ENCODE data around the gene ISCU.

The ISCU gene

GRCh38 chr12:108596854-108597558 lies 34.6 kb downstream of the ISCU start:
- Mint-ChIP-seq H3K4me1 (peaks cover 30% of the 10 kb centered on the region), H3K4me3 (peak overlapping the region; percentile 70), H3K9me3 (no peaks in the 10 kb centered on the region), H3K36me3 (ENCODE audit: low read depth) (no peaks in the 10 kb centered on the region), H3K27me3 (ENCODE audit: low read depth, poor library complexity) (no peaks in the 10 kb centered on the region), H3K27ac (no peak overlapping the region)
- no peak for DNase-seq
- TF ChIP-seq, protein P1, sequence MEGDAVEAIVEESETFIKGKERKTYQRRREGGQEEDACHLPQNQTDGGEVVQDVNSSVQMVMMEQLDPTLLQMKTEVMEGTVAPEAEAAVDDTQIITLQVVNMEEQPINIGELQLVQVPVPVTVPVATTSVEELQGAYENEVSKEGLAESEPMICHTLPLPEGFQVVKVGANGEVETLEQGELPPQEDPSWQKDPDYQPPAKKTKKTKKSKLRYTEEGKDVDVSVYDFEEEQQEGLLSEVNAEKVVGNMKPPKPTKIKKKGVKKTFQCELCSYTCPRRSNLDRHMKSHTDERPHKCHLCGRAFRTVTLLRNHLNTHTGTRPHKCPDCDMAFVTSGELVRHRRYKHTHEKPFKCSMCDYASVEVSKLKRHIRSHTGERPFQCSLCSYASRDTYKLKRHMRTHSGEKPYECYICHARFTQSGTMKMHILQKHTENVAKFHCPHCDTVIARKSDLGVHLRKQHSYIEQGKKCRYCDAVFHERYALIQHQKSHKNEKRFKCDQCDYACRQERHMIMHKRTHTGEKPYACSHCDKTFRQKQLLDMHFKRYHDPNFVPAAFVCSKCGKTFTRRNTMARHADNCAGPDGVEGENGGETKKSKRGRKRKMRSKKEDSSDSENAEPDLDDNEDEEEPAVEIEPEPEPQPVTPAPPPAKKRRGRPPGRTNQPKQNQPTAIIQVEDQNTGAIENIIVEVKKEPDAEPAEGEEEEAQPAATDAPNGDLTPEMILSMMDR (IDR thresholded peaks at IDR 0.05), result no peak

GRCh38 chr12:108597559-108598471 lies 35.4 kb downstream of the ISCU start, which contains the start of gene TMEM119:
TSS of gene TMEM119 (minus strand) at chr12:108598084. CDS start at chr12:108592383, 5,701 bp downstream.
- Mint-ChIP-seq H3K9me3 (no peaks in the 10 kb centered on the region), H3K4me3 (peak within 1 kb of the TSS; percentile 70), H3K27me3 (ENCODE audit: low read depth, poor library complexity) (no peaks in the 10 kb centered on the region), H3K36me3 (ENCODE audit: low read depth) (no peaks in the 10 kb centered on the region), H3K4me1 (peaks cover 33% of the 10 kb centered on the region), H3K27ac (no peak within 1 kb of the TSS)
- TF ChIP-seq, protein P1 (IDR thresholded peaks at IDR 0.05), result no peak
- DNase-seq, result peak; percentile 47

DNA sequence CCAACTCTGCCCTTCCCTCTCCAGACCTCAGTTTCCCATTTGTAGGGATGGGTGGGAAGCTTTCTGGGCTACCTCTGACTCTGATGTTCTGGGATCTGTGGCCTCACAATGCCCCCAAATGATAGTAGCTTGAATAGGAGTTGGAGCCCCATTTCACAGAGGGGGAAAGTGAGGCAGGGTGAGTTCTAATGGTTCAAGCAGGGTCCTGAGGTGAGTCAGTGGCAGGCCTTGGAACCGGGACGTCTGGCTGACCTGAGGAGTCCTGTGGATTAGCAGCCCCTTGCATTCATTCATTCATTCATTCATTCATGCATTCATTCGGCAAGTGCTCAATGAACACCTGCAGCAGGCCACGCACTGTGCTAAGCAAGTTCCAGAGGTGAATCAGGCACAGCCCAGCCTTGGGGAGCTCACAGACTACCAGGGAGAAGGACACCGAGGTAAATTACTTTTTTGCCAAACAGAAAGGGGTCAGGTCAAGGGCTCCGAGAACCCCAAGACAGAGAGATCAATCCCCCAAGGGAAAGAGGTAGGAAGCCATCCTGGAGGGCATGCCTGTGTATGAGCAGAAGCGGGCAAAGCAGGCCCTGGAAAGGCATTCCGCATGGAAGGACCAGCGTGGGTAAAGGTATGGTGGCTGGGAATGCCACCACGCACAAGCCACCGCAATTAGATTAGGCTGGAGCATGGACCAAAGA lies 36.3 kb downstream of the ISCU start:
- H3K9me3 Mint-ChIP-seq, result no peaks in the 10 kb centered on the region
- peaks cover 36% of the 10 kb centered on the region for H3K4me1 Mint-ChIP-seq
- no peak overlapping the region for H3K4me3 Mint-ChIP-seq
- H3K27me3 Mint-ChIP-seq (ENCODE audit: low read depth, poor library complexity), result no peaks in the 10 kb centered on the region
- TF ChIP-seq, protein P1 (IDR thresholded peaks at IDR 0.05), result no peak
- peak overlapping the region; percentile 17 for H3K27ac Mint-ChIP-seq
- H3K36me3 Mint-ChIP-seq (ENCODE audit: low read depth), result no peaks in the 10 kb centered on the region
- DNase-seq, result no peak

DNA sequence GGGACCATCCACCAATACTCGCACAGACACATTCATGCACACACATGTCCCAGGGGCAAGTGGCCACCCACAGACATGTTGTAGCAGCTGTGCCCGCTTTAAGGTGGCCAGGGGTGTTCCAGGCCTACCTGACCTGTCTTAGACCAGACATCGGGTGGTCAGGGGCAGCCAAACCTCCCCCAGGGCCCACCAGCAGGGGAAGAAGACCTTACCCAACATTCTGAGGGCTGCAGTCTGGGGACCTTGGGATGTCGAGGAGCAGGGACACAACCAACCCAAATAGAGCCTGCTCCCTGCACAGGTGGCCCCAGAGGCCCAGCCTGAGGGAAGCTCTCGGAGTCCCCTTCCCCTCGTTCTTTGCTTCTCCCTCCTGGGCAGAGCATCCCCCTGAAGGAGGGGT lies 37.1 kb downstream of the ISCU start:
- Mint-ChIP-seq H3K9me3 (no peaks in the 10 kb centered on the region), H3K27me3 (ENCODE audit: low read depth, poor library complexity) (no peaks in the 10 kb centered on the region), H3K27ac (no peak overlapping the region), H3K4me1 (peaks cover 44% of the 10 kb centered on the region), H3K4me3 (no peak overlapping the region), H3K36me3 (ENCODE audit: low read depth) (no peaks in the 10 kb centered on the region)
- TF ChIP-seq, protein P1 (IDR thresholded peaks at IDR 0.05), result no peak
- no peak for DNase-seq

- Mint-ChIP-seq H3K9me3 (no peaks in the 10 kb centered on the region), H3K36me3 (ENCODE audit: low read depth) (no peaks in the 10 kb centered on the region), H3K27ac (no peak overlapping the region), H3K4me1 (peaks cover 50% of the 10 kb centered on the region), H3K27me3 (ENCODE audit: low read depth, poor library complexity) (peaks cover 3% of the 10 kb centered on the region), H3K4me3 (no peak overlapping the region)
- TF ChIP-seq, protein P1 (IDR thresholded peaks at IDR 0.05), result no peak
- DNase-seq, result no peak
These were observed 37.7 kb downstream of the ISCU start for GRCh38 chr12:108599948-108600701.

Data from nephron progenitor cell (in vitro differentiated cells).